HuH-7.5 (cell line): ENCODE measurements around the gene TOR4A.

ENCODE experiments used
- DNase-seq: peaks from one replicate; pipeline ENCODE4 v3.0.0; 2011; ENCODE audit warnings: low spot score

Gene TOR4A

DNA sequence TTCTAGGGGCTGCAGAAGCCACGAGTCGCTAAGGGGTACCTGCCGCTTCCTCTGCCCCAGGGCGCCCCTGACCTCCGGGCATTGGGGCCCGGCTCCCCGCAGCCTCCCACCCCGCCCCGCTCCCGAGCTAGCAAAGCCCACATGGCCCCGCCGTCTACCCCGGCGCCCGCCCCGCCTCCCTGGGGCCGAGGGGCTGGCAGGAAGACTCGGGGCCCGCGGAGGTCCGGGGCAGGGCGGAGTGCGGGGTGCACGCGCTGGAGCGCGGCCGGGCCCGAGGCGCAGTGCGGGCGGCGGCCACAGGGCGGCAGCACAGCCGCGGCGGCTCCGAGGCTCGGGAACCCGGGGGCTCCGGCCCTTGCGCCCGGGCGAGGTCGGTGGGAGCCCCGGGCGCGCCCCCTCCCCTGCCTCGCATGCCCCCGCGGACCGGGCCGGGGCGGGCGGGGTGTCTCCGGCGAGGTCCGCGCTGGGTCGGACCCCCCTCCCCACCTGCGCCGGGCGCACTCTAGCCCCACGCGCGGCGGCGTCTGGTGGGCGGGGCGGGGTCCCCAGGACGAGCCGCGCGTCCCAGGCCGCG, 17.8 kb downstream of the TOR4A start:
- peak; percentile 95 for DNase-seq

GRCh38 chr9:137295849-137296669, 18.5 kb downstream of the TOR4A start:
- peak; percentile 65 for DNase-seq

DNA sequence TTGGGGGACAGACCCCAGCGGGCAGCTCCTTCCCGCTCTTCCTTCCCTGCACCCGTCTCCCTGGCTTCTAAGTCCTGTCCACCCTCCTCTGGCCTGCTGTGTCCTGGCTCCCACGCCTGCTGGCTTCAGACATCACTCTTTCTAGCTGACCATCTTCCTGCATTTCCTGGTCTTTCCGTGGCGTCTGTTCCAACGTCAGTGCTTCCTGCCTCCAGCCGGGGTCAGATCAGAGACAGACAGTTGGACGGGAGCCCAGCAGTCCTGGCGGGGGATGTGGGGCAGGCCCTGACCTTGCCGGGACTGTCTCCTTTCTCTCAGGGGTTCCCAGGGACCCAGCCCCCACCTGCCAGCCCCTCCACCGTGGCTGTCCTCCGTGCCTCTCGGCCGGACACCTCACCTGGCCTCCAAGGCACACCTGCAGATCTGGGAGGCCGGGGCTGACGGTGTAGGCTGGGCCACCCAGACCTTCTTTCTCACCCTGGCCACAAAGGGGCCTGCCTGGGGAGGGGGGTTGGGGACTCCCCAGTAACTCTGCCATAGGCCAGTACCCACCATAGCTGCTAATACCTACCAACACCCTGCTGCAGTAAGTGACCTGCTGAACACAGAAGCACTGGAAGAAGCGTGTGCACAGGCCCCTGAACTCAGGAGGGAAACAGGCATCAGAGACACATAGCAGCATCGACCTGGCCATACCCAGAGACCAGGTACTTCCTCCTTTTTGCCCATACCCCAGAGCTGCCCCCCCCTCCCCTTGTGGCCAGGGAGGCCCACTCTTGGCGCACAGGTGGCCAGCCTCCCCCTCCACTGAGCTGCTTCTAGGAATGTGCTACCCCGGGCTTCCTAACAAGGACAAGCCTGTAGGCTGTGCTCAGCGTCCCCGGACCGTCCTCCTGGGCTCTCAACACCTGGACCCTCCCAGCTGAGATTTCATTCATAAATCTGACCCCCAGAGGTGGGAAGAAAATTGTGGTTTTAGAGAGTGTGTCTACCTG, 19.4 kb downstream of the TOR4A start:
- DNase-seq, result no peak

GRCh38 chr9:137297966-137298365, 20.4 kb downstream of the TOR4A start:
- DNase-seq, result no peak

DNA sequence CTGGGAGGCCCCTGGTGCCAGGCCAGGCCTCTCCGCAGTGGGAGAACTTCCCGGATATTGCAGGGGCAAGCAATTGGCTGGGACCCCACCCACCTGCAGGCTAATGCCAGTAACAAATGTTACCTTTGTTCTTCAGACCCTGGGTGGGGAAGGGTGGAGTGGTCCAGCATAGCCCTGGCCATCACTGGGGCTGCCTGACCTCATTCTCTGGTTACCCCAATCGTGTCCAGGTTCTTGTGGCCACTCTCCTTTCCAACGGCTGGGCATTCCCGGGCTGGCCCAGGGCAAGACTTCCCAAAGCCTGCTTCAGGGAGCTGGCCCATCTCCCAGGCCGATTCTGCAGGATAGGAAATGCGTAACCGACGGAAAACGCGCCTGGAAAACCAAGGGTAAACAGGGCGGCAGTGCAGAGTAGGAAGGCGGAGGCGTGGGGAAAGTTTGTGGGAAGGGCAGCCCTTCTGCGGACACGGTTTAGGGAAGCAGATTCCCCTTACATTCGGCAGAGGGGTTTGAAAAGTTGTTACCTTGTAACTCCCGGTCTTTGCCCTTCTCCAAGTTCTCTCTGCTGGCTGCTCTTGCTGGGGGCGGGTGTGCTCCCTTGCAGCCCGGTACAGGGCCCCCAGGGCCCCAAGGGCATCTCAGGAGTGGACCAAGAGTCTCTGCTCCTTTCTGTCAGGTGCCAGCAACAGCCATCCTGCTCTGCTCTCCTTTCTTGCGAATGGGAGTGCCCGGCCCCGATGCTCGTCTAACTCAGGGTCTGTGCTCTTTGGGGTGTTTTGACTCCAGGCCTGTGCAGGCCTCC, 21.1 kb downstream of the TOR4A start:
- DNase-seq, result no peak

DNA sequence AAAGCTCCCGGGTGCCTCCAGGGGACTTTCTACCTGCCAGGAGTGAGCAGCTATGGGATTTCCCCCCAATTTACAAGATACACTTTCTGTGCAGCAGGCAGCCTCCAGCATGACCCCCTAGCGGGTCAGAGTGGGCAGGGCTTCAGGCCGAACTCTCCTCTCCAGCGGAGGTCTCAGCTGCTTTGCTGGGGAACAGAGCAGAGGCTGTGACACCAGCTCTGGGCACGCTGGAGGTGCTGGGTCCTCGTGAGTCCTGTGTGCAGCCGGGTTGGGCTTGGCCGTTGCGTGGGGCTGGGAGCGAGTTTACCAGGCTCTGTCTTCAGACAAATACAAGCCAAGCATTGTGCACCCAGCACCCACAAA, 21.7 kb downstream of the TOR4A start:
- no peak for DNase-seq

- no peak for DNase-seq
Observed at GRCh38 chr9:137299938-137300337, 22.4 kb downstream of the TOR4A start.

DNA sequence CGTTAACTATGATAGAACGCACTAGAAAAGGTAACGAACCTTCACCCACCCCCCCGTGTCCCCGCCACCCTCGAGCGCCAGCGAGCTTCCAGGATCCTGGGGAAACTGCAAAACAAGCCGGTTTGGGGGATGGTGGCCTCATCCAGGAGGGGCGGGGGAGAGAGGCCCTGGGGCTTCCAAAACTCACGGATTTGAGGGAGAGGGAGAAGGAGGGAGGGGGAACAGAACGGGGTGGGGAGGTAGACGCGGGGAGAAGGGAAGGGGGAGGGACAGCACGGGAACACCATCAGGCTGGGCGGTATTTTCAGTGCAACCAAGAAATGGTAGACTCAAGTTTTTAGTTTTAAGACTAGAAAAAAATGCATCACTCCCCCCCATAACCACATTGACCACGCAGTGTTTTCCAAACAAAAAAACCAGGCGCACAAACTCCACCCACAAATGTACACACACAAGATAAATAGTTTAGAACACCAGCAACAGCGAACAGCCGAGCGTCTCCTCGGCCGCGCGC, 23.1 kb downstream of the TOR4A start:
- peak; percentile 84 for DNase-seq

DNA sequence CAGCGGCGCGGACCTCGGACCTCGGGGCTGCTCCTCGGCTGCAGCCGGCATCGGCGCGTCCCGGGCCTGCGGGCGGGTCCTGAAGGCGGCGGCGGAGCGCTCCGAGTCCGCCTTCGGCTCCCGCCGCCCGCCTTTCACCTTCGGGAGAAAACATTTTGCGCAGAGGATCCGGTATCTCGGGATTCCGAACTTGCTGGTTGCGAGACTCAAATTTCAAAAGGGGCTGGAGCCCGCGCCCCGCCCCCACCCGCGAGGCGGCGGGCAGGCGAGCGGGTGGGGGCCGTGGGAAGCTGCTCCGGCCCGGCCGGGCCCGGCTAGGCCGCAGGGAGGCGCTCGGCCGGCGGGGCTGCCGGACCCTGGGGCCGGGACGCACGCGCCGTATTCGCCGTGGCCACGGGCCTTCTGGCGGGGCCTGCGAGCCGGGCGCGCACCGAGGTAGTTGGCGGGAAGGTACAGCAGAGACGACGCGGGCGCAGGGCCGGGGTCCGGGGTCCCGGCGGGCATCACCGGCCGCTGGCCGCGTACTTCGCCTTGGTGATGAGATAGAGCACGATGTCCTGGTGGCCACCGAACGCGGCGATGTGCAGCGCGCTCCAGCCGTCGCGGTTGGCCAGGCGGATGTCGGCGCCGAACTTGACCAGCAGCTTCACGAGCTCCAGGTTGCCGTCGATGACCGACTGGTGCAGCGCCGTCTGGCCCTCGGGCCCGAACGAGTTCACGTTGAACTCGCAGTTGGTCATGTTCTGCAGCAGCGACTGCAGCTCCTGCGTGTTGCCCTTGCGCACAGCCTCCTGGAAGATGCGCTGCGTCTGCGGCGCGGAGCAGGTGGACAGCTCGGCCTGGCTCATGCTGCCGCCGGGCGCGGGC, 23.8 kb downstream of the TOR4A start:
- peak; percentile 89 for DNase-seq

DNA sequence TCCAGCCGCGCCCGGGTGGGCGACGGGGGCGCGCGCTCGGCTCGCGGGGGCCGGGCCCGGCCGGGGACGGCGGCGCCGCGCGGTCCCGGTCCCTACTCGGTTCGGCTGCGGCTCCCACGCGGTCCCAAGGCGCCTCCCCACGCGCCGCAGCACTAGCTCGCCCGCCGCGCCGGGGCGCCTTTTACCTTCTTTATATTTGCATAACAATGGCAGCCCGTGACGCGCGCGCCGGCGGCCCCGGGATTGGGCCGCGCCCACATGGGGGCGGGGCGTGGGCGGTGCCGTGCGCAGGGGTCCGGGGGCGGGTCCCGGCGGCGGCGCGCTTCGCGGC, 24.6 kb downstream of the TOR4A start, which contains the start of gene NRARP:
TSS of gene NRARP (minus strand) at position 154 of the 331 bp plus-strand sequence. CDS start 343 bp downstream, outside the sequence.
- no peak for DNase-seq

- DNase-seq, result peak; percentile 98
Observed at GRCh38 chr9:137302449-137303150, 25.1 kb downstream of the TOR4A start.

GRCh38 chr9:137303151-137303892, 25.8 kb downstream of the TOR4A start:
- DNase-seq, result no peak

GRCh38 chr9:137303893-137304382, 26.4 kb downstream of the TOR4A start:
- no peak for DNase-seq

DNA sequence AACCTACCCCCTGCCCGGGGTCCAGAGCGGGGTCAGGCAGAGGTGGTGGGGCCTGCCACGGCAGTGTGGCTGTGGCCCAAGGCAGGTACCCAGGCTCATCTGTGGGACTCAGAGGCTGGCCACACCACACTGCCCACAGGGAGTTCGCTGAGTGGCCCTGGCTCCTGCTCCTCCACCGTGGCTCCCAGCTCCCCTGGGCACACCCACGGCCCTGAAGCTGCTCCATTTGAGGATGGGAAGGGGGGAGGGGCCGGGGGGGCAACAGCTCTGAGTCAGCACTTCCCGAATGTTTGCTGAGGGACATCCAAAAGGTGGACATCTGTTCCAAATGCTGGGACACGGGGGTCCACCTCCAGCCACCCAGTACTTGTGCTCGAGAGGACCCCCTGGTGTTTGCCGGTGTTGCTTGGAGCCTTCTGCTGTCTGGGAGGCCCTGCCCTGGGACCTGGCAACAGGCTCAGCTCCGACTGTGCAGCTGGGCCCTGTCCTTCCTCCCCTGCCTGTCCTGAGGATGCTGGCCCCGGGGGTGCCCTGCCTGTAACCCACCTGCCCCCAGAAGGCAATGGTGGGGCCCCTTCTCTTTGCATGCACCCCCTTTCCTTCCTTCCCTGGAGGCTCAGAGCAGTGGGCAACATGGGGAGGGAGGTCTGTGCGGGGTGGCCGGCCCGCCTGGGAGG, 27.0 kb downstream of the TOR4A start:
- DNase-seq, result no peak

DNA sequence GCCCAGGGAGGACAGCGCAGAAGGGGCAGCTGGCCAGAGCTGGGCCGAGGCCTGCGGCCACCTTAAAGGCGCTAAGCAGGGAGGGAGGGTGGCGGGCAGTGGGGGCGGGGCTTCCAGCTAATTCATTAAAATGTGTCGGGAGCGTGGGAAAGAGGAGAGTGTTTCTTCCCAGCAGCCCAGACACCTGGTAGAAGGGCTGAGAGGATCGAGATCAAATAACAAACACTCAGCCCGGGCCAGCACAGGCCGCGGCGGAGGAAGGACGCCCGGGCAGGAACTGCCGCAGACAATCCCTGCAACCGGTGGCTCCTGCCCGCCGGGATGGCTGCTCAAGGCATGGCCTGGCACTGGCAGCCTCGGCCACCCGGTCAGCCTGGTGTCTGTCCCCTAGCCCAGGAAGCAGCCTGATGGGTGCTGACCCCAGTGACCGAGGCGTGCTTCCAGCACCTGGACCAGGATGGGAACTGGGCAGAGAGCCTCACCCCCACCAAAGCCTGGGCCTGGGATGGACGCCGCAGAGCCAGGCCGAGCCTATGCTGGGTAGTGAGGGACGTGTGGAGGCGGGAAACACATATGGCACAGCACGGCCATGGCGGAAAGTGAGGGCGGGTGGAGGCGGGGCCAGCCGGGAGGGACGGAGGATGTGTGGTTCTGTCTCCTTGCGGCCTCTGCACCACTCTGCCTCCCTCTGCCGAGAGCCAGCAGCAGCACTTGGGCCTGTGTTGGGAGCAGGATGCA, 27.7 kb downstream of the TOR4A start:
- peak; percentile 40 for DNase-seq

GRCh38 chr9:137305798-137306065, 28.2 kb downstream of the TOR4A start:
- DNase-seq, result no peak

GRCh38 chr9:137306066-137306849, 28.7 kb downstream of the TOR4A start:
- DNase-seq, result peak; percentile 15
